Gastrocnemius medialis (tissue), 4 donors: ENCODE results near the gene GPC2. TPM values are rescaled to one million over a fixed set of nuclear protein-coding genes. Genes with fewer than 3 reads are reported as not detected.
"Not testable (repeated sequence)": the region's sequence is repeated elsewhere in the genome, so short reads cannot be mapped to it uniquely, and the experiment has no call there.

Experiments used
- ATAC-seq, 2 donors: fragments of 150-250 bp; one replicate each; pipeline ENCODE4 v1.9.1; 2016
- DNase-seq, 2 donors: peaks; one replicate each; pipeline ENCODE4 v3.0.0-alpha.2; 2019
- H3K27ac ChIP-seq, 4 donors: fragments of 200-600 bp; sonication (generic); 1 replicate in 1 of 4; 2 replicates in 3 of 4; pipeline ENCODE4 v1.5.1; 2016 to 2018; ENCODE audit warnings: mild to moderate bottlenecking in 2 of 4, moderate library complexity in 1 of 4
- H3K27me3 ChIP-seq, 3 donors: fragments of 200-600 bp; sonication (generic) in 2 of 3; 1 replicate in 1 of 3; 2 replicates in 2 of 3; pipeline versions ENCODE4 v1.5.1 to v1.6.0; 2016 to 2019; ENCODE audit warnings: mild to moderate bottlenecking in 1 of 3, moderate library complexity in 1 of 3
- H3K36me3 ChIP-seq, 2 donors: fragments of 200-600 bp; sonication (generic) in 1 of 2; one replicate each; pipeline ENCODE4 v1.5.1; 2017 to 2018
- H3K4me1 ChIP-seq, 2 donors: fragments of 200-600 bp; sonication (generic) in 1 of 2; one replicate each; pipeline ENCODE4 v1.5.1; 2016 to 2017; ENCODE audit warnings: mild to moderate bottlenecking in 2 of 2
- H3K4me3 ChIP-seq, 4 donors: fragments of 200-600 bp; sonication (generic) in 3 of 4; 1 replicate in 1 of 4; 2 replicates in 3 of 4; pipeline ENCODE4 v1.5.1; 2016 to 2019; ENCODE audit warnings: mild to moderate bottlenecking in 2 of 4
- H3K9me3 ChIP-seq, 3 donors: fragments of 200-600 bp; sonication (generic) in 2 of 3; 1 replicate in 1 of 3; 2 replicates in 2 of 3; pipeline ENCODE4 v1.5.1; 2016 to 2019
- CTCF ChIP-seq, 5 experiments: fragments of 450-650 bp in 3 of 5; fragments of 200-600 bp in 2 of 5; sonication (generic) in 2 of 5; IDR thresholded peaks in 4 of 5; conservative IDR thresholded peaks in 1 of 5; 1 replicate in 4 of 5; 2 replicates in 1 of 5; pipeline ENCODE4 v1.5.1; 2016 to 2019; ENCODE audit warnings: antibody characterized with exemption in 5 of 5, mild to moderate bottlenecking in 3 of 5, moderate library complexity in 3 of 5
- POLR2A ChIP-seq, 2 donors: fragments of 450-650 bp; IDR thresholded peaks; one replicate each; pipeline ENCODE4 v1.6.1; 2017; ENCODE audit warnings: antibody characterized with exemption in 2 of 2, mild to moderate bottlenecking in 2 of 2, moderate library complexity in 2 of 2
- in situ Hi-C, 4 donors: fragments of 200-750 bp; cut with MboI; loops; one replicate each; pipeline versions ENCODE4 v1.15.0 to v1.8.0; 2017; ENCODE audit warnings: low sequenced_read_pairs in 4 of 4
- intact Hi-C: fragments of 100-400 bp; cut with DNase I; formaldehyde crosslinking; loops from one replicate; pipeline ENCODE4 v1.15.1; 2023; ENCODE audit warnings: low total_unique reads
- total RNA-seq, 4 donors: library from RNA; depleted of rRNA; stranded (reverse); fragments of >200 nt; gene quantifications; one replicate each; pipeline versions ENCODE4 v1.1.0 to v1.2.3, GENCODE V29; 2016

GPC2 gene
- total RNA-seq, 4 donors from 2014 or later = 4.0 TPM; not detected in 3

DNA sequence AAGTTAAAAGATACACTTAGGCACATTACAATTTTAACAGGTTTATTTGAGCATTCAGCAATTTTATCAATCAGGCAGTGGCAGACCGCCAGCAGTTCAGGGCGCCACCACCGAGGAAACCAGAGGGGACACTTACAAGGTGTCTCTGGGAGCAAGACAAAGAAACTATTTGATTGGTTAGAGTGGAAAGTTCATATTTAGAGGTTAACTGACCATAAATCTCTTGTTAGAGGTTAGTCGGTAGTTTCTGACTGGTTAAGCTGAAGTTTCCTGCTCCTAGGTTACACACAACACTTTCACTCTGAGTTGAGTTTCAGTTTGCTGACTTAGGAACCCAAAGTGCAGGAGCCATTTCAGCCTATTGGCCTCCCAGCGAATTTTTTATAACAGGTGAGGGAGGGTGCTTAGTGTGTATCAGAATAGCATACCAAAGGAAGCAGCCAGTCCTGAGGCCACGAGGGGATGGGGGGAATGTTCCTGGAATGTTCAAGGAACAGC, 31.8 kb upstream of the GPC2 start:
- DNase-seq = no peak
- no peak overlapping the region for H3K4me3 ChIP-seq
- TF ChIP-seq CTCF (IDR thresholded peaks at IDR 0.05 in 4 of 5, conservative IDR thresholded peaks at IDR 0.05 in 1 of 5) (no peak), POLR2A (IDR thresholded peaks at IDR 0.05) (no peak)
- no peaks in the 10 kb centered on the region for H3K9me3 ChIP-seq
- in situ Hi-C loops = no loop called here
- intact Hi-C loops = no loop called here
- H3K4me1 ChIP-seq = no peaks in the 10 kb centered on the region
- no peak for ATAC-seq
- H3K27me3 ChIP-seq = no peaks in the 10 kb centered on the region
- H3K27ac ChIP-seq = no peak overlapping the region
- H3K36me3 ChIP-seq = no peaks in the 10 kb centered on the region

GRCh38 chr7:100204454-100204853, 27.3 kb upstream of the GPC2 start:
- Histone ChIP-seq H3K4me3 (no peak overlapping the region), H3K27ac (no peak overlapping the region), H3K4me1 (no peaks in the 10 kb centered on the region), H3K27me3 (no peaks in the 10 kb centered on the region), H3K9me3 (no peaks in the 10 kb centered on the region), H3K36me3 (no peaks in the 10 kb centered on the region)
- DNase-seq = no peak
- ATAC-seq = no peak
- TF ChIP-seq CTCF (IDR thresholded peaks at IDR 0.05 in 4 of 5, conservative IDR thresholded peaks at IDR 0.05 in 1 of 5) = no peak
- TF ChIP-seq POLR2A (IDR thresholded peaks at IDR 0.05) = no peak
- intact Hi-C loops (no loop called here), in situ Hi-C loops (no loop called here)

- TF ChIP-seq CTCF (IDR thresholded peaks at IDR 0.05 in 4 of 5, conservative IDR thresholded peaks at IDR 0.05 in 1 of 5) (no peak), POLR2A (IDR thresholded peaks at IDR 0.05) (no peak)
- in situ Hi-C loops = no loop called here
- Histone ChIP-seq H3K36me3 (no peaks in the 10 kb centered on the region), H3K27me3 (no peaks in the 10 kb centered on the region), H3K4me3 (no peak overlapping the region), H3K9me3 (no peaks in the 10 kb centered on the region), H3K27ac (no peak overlapping the region), H3K4me1 (no peaks in the 10 kb centered on the region)
- DNase-seq = no peak
- ATAC-seq = no peak
- intact Hi-C loops = no loop called here
Observed at GRCh38 chr7:100200693-100201092, 23.5 kb upstream of the GPC2 start.

GRCh38 chr7:100198266-100198665, 21.1 kb upstream of the GPC2 start:
- no peaks in the 10 kb centered on the region for H3K36me3 ChIP-seq
- H3K27ac ChIP-seq = no peak overlapping the region
- H3K4me3 ChIP-seq = no peak overlapping the region
- TF ChIP-seq POLR2A (IDR thresholded peaks at IDR 0.05) (no peak), CTCF (IDR thresholded peaks at IDR 0.05 in 4 of 5, conservative IDR thresholded peaks at IDR 0.05 in 1 of 5) (no peak)
- H3K4me1 ChIP-seq = no peaks in the 10 kb centered on the region
- ATAC-seq (no peak), DNase-seq (no peak)
- in situ Hi-C loops = no loop called here
- intact Hi-C loops = no loop called here
- no peaks in the 10 kb centered on the region for H3K27me3 ChIP-seq
- H3K9me3 ChIP-seq = no peaks in the 10 kb centered on the region

- intact Hi-C loops, in situ Hi-C loops: not testable (repeated sequence)
Observed at GRCh38 chr7:100195901-100196322, 18.7 kb upstream of the GPC2 start.

More at GRCh38 chr7:100195901-100196322, 18.7 kb upstream of the GPC2 start:
- not testable (repeated sequence) for H3K27ac ChIP-seq, ATAC-seq, H3K27me3 ChIP-seq, H3K36me3 ChIP-seq, DNase-seq, H3K4me1 ChIP-seq, H3K9me3 ChIP-seq, H3K4me3 ChIP-seq
